ENCODE results near the gene PLXNB1.

PLXNB1 gene

GRCh38 chr3:48429960-48430707 is at the start of gene PLXNB1 (continued):
- no peak for TF ChIP-seq ZNF354C (tag by site-specific recombination; IDR thresholded peaks at IDR 0.05; ENCODE audit: borderline replicate concordance, low read depth)
- TF ChIP-seq INSM2 (tag by site-specific recombination; IDR thresholded peaks at IDR 0.05), result 0 out of 2 replicates have a peak, but pooled peaks have one; percentile 18
- peak; percentile 83 for TF ChIP-seq ZNF366 (tag by site-specific recombination; conservative IDR thresholded peaks at IDR 0.05)
- no peak for TF ChIP-seq REST (tag by site-specific recombination; IDR thresholded peaks at IDR 0.05)
- TF ChIP-seq KLF9 (tag by site-specific recombination; IDR thresholded peaks at IDR 0.05; ENCODE audit: low read depth), result peak; percentile 53; the same call in 1 of the 2 replicates
- TF ChIP-seq ZNF350 (tag by site-specific recombination; IDR thresholded peaks at IDR 0.05), result no peak
- TF ChIP-seq HOXC10 (CRISPR knock-in tag; IDR thresholded peaks at IDR 0.05), result no peak
- no peak for TF ChIP-seq ZNF654 (tag by site-specific recombination; IDR thresholded peaks at IDR 0.05; ENCODE audit: low read depth)
- peak; percentile 43 for TF ChIP-seq ZNF692 (tag by site-specific recombination; IDR thresholded peaks at IDR 0.05)
- no peak for TF ChIP-seq ZNF138 (tag by site-specific recombination; IDR thresholded peaks at IDR 0.05; ENCODE audit: borderline replicate concordance)
- TF ChIP-seq GLI4 (tag by site-specific recombination; IDR thresholded peaks at IDR 0.05), result no peak
- no peak for TF ChIP-seq ZNF596 (tag by site-specific recombination; IDR thresholded peaks at IDR 0.05)
- TF ChIP-seq ZNF26 (tag by site-specific recombination; IDR thresholded peaks at IDR 0.05), result no peak
- no peak for TF ChIP-seq ZNF202 (tag by site-specific recombination; IDR thresholded peaks at IDR 0.05; ENCODE audit: borderline replicate concordance)
- no peak for TF ChIP-seq ZNF621 (tag by site-specific recombination; IDR thresholded peaks at IDR 0.05)
- peak; percentile 79 for TF ChIP-seq ZNF629 (tag by site-specific recombination; IDR thresholded peaks at IDR 0.05)
- no peak for TF ChIP-seq ZNF768 (tag by site-specific recombination; IDR thresholded peaks at IDR 0.05)
- no peak for TF ChIP-seq ZNF777 (tag by site-specific recombination; IDR thresholded peaks at IDR 0.05; ENCODE audit: borderline replicate concordance)
- TF ChIP-seq ZNF146 (tag by site-specific recombination; IDR thresholded peaks at IDR 0.05), result no peak
- peak; percentile 43; the same call in 1 of the 2 replicates for TF ChIP-seq ZSCAN23 (tag by site-specific recombination; IDR thresholded peaks at IDR 0.05)
- TF ChIP-seq ZNF549 (tag by site-specific recombination; IDR thresholded peaks at IDR 0.05), result no peak
- TF ChIP-seq SP3 (tag by site-specific recombination; IDR thresholded peaks at IDR 0.05), result peak; percentile 66
- no peak for TF ChIP-seq ZNF416 (tag by site-specific recombination; IDR thresholded peaks at IDR 0.05)
- TF ChIP-seq ZNF24 (tag by site-specific recombination; IDR thresholded peaks at IDR 0.05), result no peak
- TF ChIP-seq SCRT2 (tag by site-specific recombination; IDR thresholded peaks at IDR 0.05), result no peak
- 0 out of 2 replicates have a peak, but pooled peaks have one; percentile 56 for TF ChIP-seq ZNF610 (tag by site-specific recombination; IDR thresholded peaks at IDR 0.05; ENCODE audit: borderline replicate concordance)
- peak; percentile 82 for TF ChIP-seq ZBTB8A (tag by site-specific recombination; IDR thresholded peaks at IDR 0.05)
- no peak for TF ChIP-seq YY1 (tag by site-specific recombination; IDR thresholded peaks at IDR 0.05)
- TF ChIP-seq ZNF114 (tag by site-specific recombination; IDR thresholded peaks at IDR 0.05), result no peak
- TF ChIP-seq ELK4 (IDR thresholded peaks at IDR 0.05; ENCODE audit: borderline replicate concordance, low read depth, low read length), result no peak

Measured in HEK293 (cell line).